ENCODE measurements around the gene TUBGCP2.

GRCh38 chr10:133336577-133337369 lies 28.1 kb upstream of the TUBGCP2 start, which contains the start of gene CALY:
- TF ChIP-seq, protein P1, sequence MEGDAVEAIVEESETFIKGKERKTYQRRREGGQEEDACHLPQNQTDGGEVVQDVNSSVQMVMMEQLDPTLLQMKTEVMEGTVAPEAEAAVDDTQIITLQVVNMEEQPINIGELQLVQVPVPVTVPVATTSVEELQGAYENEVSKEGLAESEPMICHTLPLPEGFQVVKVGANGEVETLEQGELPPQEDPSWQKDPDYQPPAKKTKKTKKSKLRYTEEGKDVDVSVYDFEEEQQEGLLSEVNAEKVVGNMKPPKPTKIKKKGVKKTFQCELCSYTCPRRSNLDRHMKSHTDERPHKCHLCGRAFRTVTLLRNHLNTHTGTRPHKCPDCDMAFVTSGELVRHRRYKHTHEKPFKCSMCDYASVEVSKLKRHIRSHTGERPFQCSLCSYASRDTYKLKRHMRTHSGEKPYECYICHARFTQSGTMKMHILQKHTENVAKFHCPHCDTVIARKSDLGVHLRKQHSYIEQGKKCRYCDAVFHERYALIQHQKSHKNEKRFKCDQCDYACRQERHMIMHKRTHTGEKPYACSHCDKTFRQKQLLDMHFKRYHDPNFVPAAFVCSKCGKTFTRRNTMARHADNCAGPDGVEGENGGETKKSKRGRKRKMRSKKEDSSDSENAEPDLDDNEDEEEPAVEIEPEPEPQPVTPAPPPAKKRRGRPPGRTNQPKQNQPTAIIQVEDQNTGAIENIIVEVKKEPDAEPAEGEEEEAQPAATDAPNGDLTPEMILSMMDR (IDR thresholded peaks at IDR 0.05): no peak
- TF ChIP-seq POLR2AphosphoS5 (IDR thresholded peaks at IDR 0.05) (no peak), POLR2A (IDR thresholded peaks at IDR 0.05) (no peak), EP300 (IDR thresholded peaks at IDR 0.05; ENCODE audit: low read depth) (no peak)
